HG02973 (cell line): ENCODE measurements around the gene ESYT1.

Source experiments
- ATAC-seq: cut with Tn5 transposase; IDR thresholded peaks from one replicate; pipeline ENCODE4 v1.9.1; 2021; ENCODE audit warnings: moderate library complexity; ENCODE audit not compliant: unreplicated experiment

Gene ESYT1

GRCh38 chr12:56186957-56187356, 58.9 kb downstream of the ESYT1 start:
- no peak for ATAC-seq

- no peak for ATAC-seq
These were observed 60.2 kb downstream of the ESYT1 start for GRCh38 chr12:56188131-56188777.

GRCh38 chr12:56188778-56189098, 60.7 kb downstream of the ESYT1 start:
- ATAC-seq: peak; percentile 2

- ATAC-seq: peak; percentile 63
These were observed 61.2 kb downstream of the ESYT1 start, which contains the start of gene SMARCC2 for GRCh38 chr12:56189099-56189917. Gene SMARCC2 (minus strand): TSS chr12:56189483. CDS start chr12:56189461, 22 bp downstream.

GRCh38 chr12:56189918-56190694, 62.0 kb downstream of the ESYT1 start:
- ATAC-seq: peak; percentile 33

- ATAC-seq: no peak
These were observed 62.7 kb downstream of the ESYT1 start for GRCh38 chr12:56190695-56191155.

- no peak for ATAC-seq
These were observed 64.5 kb downstream of the ESYT1 start for GRCh38 chr12:56192582-56192981.

GRCh38 chr12:56193025-56193578, 65.0 kb downstream of the ESYT1 start:
- no peak for ATAC-seq
